ENCODE data around the gene GAREM2.
"Not testable (repeated sequence)": the region's sequence is repeated elsewhere in the genome, so short reads cannot be mapped to it uniquely, and the experiment has no call there.

The GAREM2 gene

GRCh38 chr2:26150243-26150642, 22.6 kb upstream of the GAREM2 start:
- Histone ChIP-seq H3K4me1 (ENCODE audit: insufficient read depth, low read length) (no peaks in the 10 kb centered on the region), H3K4me3 (ENCODE audit: low read length) (no peak overlapping the region), H3K27me3 (ENCODE audit: insufficient read depth, low read length) (no peaks in the 10 kb centered on the region), H3K9me3 (ENCODE audit: insufficient read depth, low read depth, low read length) (no peaks in the 10 kb centered on the region), H3K27ac (ENCODE audit: low read length) (no peak overlapping the region), H3K9ac (ENCODE audit: low read depth, low read length) (no peak overlapping the region), H3K36me3 (ENCODE audit: insufficient read depth, low read depth, low read length) (no peaks in the 10 kb centered on the region)

DNA sequence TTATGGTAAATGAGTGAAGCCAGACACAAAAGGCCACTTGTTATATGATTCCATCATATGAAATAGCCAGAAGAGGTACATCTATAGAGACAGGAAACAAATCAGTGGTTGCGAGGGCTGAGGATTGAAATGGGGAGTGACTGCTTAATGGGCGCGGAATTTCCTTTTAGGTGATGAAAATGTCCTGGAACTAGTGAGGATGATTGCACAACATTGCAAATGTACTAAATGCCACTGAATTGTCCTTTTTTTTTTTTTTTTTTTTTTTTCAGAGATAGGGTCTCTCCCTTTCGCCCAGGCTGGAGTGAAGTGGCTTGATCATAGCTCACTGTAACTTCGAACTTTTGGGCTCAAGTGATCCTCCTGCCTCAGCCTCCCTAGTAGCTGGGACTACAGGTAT, 15.3 kb upstream of the GAREM2 start:
- H3K27me3 ChIP-seq (ENCODE audit: insufficient read depth, low read length), result no peaks in the 10 kb centered on the region
- H3K27ac ChIP-seq (ENCODE audit: low read length), result no peak overlapping the region
- H3K36me3 ChIP-seq (ENCODE audit: insufficient read depth, low read depth, low read length), result no peaks in the 10 kb centered on the region
- H3K9me3 ChIP-seq (ENCODE audit: insufficient read depth, low read depth, low read length), result no peaks in the 10 kb centered on the region
- H3K4me1 ChIP-seq (ENCODE audit: insufficient read depth, low read length), result no peaks in the 10 kb centered on the region
- no peak overlapping the region for H3K4me3 ChIP-seq (ENCODE audit: low read length)
- no peak overlapping the region for H3K9ac ChIP-seq (ENCODE audit: low read depth, low read length)

DNA sequence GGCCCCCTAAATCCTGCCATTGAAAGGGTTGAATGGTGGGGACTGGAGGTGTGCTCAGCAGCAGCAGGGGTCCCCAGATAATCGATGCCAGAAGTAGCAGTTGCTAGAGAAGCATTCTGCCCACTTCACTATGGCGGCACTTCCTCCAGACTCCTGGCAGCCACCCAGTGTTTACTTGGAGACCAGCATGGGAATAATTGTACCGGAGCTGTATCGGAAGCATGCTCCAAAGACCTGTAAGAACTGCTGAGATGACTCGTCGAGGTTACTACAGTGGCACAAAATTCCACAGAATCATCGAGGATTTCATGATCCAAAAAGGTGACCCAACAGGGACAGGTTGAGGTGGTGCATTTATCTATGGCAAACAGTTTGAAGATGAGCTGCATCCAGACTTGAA, 11.0 kb upstream of the GAREM2 start:
- Histone ChIP-seq H3K27ac (ENCODE audit: low read length) (no peak overlapping the region), H3K4me3 (ENCODE audit: low read length) (no peak overlapping the region), H3K4me1 (ENCODE audit: insufficient read depth, low read length) (no peaks in the 10 kb centered on the region), H3K9me3 (ENCODE audit: insufficient read depth, low read depth, low read length) (no peaks in the 10 kb centered on the region), H3K27me3 (ENCODE audit: insufficient read depth, low read length) (no peaks in the 10 kb centered on the region), H3K36me3 (ENCODE audit: insufficient read depth, low read depth, low read length) (no peaks in the 10 kb centered on the region), H3K9ac (ENCODE audit: low read depth, low read length) (no peak overlapping the region)

GRCh38 chr2:26162963-26163362, 9.9 kb upstream of the GAREM2 start:
- Histone ChIP-seq H3K4me1 (ENCODE audit: insufficient read depth, low read length) (no peaks in the 10 kb centered on the region), H3K9ac (ENCODE audit: low read depth, low read length) (no peak overlapping the region), H3K27me3 (ENCODE audit: insufficient read depth, low read length) (no peaks in the 10 kb centered on the region), H3K9me3 (ENCODE audit: insufficient read depth, low read depth, low read length) (no peaks in the 10 kb centered on the region), H3K4me3 (ENCODE audit: low read length) (no peak overlapping the region), H3K27ac (ENCODE audit: low read length) (no peak overlapping the region), H3K36me3 (ENCODE audit: insufficient read depth, low read depth, low read length) (no peaks in the 10 kb centered on the region)

DNA sequence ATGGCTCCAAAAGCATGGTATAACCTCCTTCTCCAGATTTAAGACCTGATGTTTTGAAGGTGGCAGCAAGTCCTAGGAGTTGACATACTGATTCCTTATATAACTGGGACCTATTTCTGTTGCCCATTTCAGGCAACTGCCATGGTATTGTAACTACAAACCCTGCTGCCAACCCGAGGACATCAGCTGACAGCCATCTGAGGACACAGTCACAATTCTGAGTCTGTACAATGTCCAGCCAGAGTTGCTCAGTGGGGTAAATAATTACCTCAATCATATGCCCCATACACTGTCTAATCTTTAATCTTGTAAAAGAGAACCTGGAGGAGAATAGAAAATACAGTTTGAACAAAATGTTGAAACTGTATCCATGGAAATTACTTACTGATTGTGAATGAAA, 8.7 kb upstream of the GAREM2 start:
- Histone ChIP-seq H3K9ac (ENCODE audit: low read depth, low read length) (no peak overlapping the region), H3K27me3 (ENCODE audit: insufficient read depth, low read length) (no peaks in the 10 kb centered on the region), H3K4me1 (ENCODE audit: insufficient read depth, low read length) (no peaks in the 10 kb centered on the region), H3K9me3 (ENCODE audit: insufficient read depth, low read depth, low read length) (no peaks in the 10 kb centered on the region), H3K27ac (ENCODE audit: low read length) (no peak overlapping the region), H3K36me3 (ENCODE audit: insufficient read depth, low read depth, low read length) (no peaks in the 10 kb centered on the region), H3K4me3 (ENCODE audit: low read length) (no peak overlapping the region)

DNA sequence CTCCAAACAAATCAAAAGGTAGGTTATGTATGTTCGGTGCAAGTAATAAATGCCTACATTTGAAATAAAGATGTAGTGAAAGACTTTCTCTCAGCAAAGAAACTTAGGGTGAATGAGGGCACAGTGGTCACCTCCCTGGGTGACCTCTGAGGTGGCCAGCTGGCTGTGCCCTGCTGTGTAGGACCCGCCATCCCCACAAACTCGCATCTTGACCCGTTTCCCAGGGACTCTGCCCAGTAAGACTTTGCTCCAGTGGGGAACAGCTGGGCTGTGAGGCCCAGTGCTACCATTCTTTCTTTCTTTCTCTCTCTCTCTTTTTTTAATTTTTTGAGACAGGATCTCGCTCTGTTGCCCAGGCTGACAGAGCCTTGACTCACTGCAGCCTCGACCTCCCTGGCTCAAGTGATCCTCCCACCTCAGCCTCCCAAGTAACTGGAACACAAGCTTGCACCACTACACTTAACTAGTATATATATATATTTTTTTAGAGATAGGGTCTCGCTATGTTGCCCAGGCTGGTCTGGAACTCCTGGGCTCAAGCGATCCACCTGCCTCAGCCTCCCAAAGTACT, 8.2 kb upstream of the GAREM2 start:
- no peak overlapping the region for H3K9ac ChIP-seq (ENCODE audit: low read depth, low read length)
- H3K27me3 ChIP-seq (ENCODE audit: insufficient read depth, low read length), result no peaks in the 10 kb centered on the region
- no peaks in the 10 kb centered on the region for H3K9me3 ChIP-seq (ENCODE audit: insufficient read depth, low read depth, low read length)
- no peaks in the 10 kb centered on the region for H3K36me3 ChIP-seq (ENCODE audit: insufficient read depth, low read depth, low read length)
- no peaks in the 10 kb centered on the region for H3K4me1 ChIP-seq (ENCODE audit: insufficient read depth, low read length)
- no peak overlapping the region for H3K4me3 ChIP-seq (ENCODE audit: low read length)
- no peak overlapping the region for H3K27ac ChIP-seq (ENCODE audit: low read length)

DNA sequence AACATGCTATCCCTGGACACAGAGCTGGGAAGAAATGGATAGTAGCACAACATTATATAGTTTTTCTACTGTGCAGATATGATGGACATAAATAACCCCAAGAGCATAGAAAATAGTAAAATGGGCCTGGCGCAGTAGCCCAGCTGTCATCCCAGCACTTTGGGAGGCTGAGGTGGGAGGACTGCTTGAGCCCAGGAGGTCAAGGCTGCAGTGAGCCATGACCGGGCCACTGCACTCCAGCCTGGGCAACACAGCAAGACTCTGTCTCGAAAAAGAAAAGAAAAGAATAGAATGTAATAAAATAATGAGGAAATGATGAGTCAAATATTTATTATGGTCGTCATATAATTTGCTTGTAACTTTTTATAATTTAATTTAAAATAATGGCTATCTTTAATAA, 7.5 kb upstream of the GAREM2 start:
- no peak overlapping the region for H3K27ac ChIP-seq (ENCODE audit: low read length)
- H3K9me3 ChIP-seq (ENCODE audit: insufficient read depth, low read depth, low read length), result no peaks in the 10 kb centered on the region
- no peaks in the 10 kb centered on the region for H3K27me3 ChIP-seq (ENCODE audit: insufficient read depth, low read length)
- H3K9ac ChIP-seq (ENCODE audit: low read depth, low read length), result no peak overlapping the region
- H3K36me3 ChIP-seq (ENCODE audit: insufficient read depth, low read depth, low read length), result no peaks in the 10 kb centered on the region
- H3K4me3 ChIP-seq (ENCODE audit: low read length), result no peak overlapping the region
- no peaks in the 10 kb centered on the region for H3K4me1 ChIP-seq (ENCODE audit: insufficient read depth, low read length)

- H3K27ac ChIP-seq (ENCODE audit: low read length); H3K4me1 ChIP-seq (ENCODE audit: insufficient read depth, low read length); H3K4me3 ChIP-seq (ENCODE audit: low read length); H3K9ac ChIP-seq (ENCODE audit: low read depth, low read length); H3K27me3 ChIP-seq (ENCODE audit: insufficient read depth, low read length); H3K36me3 ChIP-seq (ENCODE audit: insufficient read depth, low read depth, low read length); H3K9me3 ChIP-seq (ENCODE audit: insufficient read depth, low read depth, low read length): not testable (repeated sequence)
Measured at GRCh38 chr2:26166541-26166940, 6.3 kb upstream of the GAREM2 start.

DNA sequence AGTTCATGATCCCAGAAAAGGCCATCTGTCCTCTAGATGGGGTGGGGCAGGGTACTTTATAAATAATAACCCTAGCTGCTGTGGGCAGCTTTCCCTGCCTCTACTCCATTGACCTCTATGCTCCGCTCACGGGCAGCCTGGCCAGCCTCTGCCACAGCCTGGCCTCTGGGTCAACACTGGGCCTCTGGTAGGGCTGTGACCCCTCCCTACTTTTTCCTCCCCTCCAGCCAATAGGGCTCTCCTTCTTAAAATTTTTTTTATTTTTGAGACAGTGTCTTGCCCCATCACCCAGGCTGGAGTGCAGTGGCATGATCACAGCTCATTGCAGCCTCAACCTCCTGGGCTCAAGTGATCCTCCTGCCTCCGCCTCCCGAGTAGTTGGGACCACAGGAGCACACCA, 4.1 kb upstream of the GAREM2 start:
- no peak overlapping the region for H3K4me3 ChIP-seq (ENCODE audit: low read length)
- H3K9ac ChIP-seq (ENCODE audit: low read depth, low read length), result no peak overlapping the region
- H3K27me3 ChIP-seq (ENCODE audit: insufficient read depth, low read length), result peaks cover 11% of the 10 kb centered on the region; the same call in 1 of the 2 replicates
- no peaks in the 10 kb centered on the region for H3K9me3 ChIP-seq (ENCODE audit: insufficient read depth, low read depth, low read length)
- H3K4me1 ChIP-seq (ENCODE audit: insufficient read depth, low read length), result no peaks in the 10 kb centered on the region
- no peaks in the 10 kb centered on the region for H3K36me3 ChIP-seq (ENCODE audit: insufficient read depth, low read depth, low read length)
- H3K27ac ChIP-seq (ENCODE audit: low read length), result no peak overlapping the region

- H3K4me3 ChIP-seq (ENCODE audit: low read length), result no peak overlapping the region
- H3K27me3 ChIP-seq (ENCODE audit: insufficient read depth, low read length), result peaks cover 16% of the 10 kb centered on the region
- H3K9ac ChIP-seq (ENCODE audit: low read depth, low read length), result no peak overlapping the region
- no peaks in the 10 kb centered on the region for H3K9me3 ChIP-seq (ENCODE audit: insufficient read depth, low read depth, low read length)
- H3K36me3 ChIP-seq (ENCODE audit: insufficient read depth, low read depth, low read length), result no peaks in the 10 kb centered on the region
- peaks cover under 1% of the 10 kb centered on the region; the same call in 1 of the 2 replicates for H3K4me1 ChIP-seq (ENCODE audit: insufficient read depth, low read length)
- no peak overlapping the region for H3K27ac ChIP-seq (ENCODE audit: low read length)
Measured at GRCh38 chr2:26169226-26169625, 3.7 kb upstream of the GAREM2 start.

DNA sequence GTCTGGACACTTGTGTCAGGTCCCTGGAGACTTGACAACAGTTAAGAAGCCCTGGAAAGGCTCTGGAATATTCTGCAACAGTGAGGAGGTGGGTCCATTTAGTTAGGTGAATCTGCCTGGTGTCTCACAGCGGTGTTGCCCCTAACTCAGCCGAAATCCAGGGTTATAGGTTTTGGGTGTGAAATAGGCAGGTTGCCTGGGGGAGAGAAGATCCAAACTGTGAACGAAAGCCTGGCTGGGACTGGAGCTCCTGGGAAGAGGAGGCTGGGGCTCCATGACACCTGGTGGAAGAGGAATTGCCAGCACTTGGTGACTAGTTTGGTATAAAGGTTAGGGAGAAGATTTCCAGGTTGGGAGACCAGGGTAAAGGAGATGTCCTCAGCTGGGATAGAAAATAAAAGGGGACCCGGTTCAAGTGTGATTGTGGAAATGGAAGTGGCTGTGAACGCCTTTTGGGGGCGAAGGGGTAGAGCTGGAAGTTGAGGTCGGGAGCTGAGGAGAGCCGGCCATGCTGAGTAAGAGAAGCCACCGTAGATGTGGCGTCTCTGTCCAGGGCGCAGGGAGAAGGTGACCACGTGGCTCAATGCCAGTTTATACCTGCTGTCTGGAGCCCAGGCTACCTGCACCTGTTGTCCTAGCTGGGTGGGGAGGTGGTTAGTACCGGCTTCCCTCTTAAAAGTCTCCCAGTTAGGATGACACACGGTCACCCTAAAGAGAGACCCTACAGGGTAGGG, 3.0 kb upstream of the GAREM2 start:
- Histone ChIP-seq H3K9me3 (ENCODE audit: insufficient read depth, low read depth, low read length) (no peaks in the 10 kb centered on the region), H3K36me3 (ENCODE audit: insufficient read depth, low read depth, low read length) (no peaks in the 10 kb centered on the region), H3K9ac (ENCODE audit: low read depth, low read length) (no peak overlapping the region), H3K27me3 (ENCODE audit: insufficient read depth, low read length) (peaks cover 22% of the 10 kb centered on the region), H3K4me3 (ENCODE audit: low read length) (no peak overlapping the region), H3K4me1 (ENCODE audit: insufficient read depth, low read length) (peaks cover 7% of the 10 kb centered on the region; the same call in 1 of the 2 replicates), H3K27ac (ENCODE audit: low read length) (no peak overlapping the region)

DNA sequence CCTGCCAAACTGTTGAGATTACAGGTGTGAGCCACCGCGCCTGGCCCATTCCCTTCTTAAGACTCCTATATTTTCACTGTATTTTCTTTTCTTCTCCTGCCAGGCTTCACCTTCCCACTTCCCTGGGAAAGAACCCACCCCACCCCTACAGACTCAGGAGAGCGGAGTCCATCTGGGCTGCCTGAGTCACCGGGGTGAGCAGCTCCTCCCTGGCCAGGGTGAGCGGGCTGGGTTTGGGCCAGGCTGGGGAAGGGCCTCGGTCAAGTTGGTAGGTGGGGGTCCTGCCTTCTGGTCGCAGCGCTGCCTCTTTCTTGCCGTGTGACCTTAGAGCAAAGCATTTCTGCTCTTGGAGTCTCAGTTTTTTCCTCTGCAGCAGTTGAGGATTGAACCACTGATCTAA, 2.1 kb upstream of the GAREM2 start:
- H3K36me3 ChIP-seq (ENCODE audit: insufficient read depth, low read depth, low read length), result no peaks in the 10 kb centered on the region

More for the DNA sequence above, 2.1 kb upstream of the GAREM2 start:
- no peak overlapping the region for H3K27ac ChIP-seq (ENCODE audit: low read length)
- no peaks in the 10 kb centered on the region for H3K9me3 ChIP-seq (ENCODE audit: insufficient read depth, low read depth, low read length)
- peaks cover 10% of the 10 kb centered on the region; the same call in 1 of the 2 replicates for H3K4me1 ChIP-seq (ENCODE audit: insufficient read depth, low read length)
- peaks cover 23% of the 10 kb centered on the region for H3K27me3 ChIP-seq (ENCODE audit: insufficient read depth, low read length)
- no peak overlapping the region for H3K9ac ChIP-seq (ENCODE audit: low read depth, low read length)
- H3K4me3 ChIP-seq (ENCODE audit: low read length), result no peak overlapping the region

Data from iPS-20b (cell line).